ENCODE data around the gene DISP3. TPM values are rescaled to one million over a fixed set of nuclear protein-coding genes. Genes with fewer than 3 reads are reported as not detected.

DISP3 gene
- polyA plus RNA-seq, 3 donors: 0.01 TPM; not detected in 2

GRCh38 chr1:11535316-11535715 is 56.4 kb downstream of the DISP3 start:
- DNase-seq: no peak
- intact Hi-C loops (cut with micrococcal nuclease): no loop called here
- no peak overlapping the region for H3K27ac ChIP-seq (ENCODE audit: low read depth in 1 of 2, low read length in 2 of 2)
- no peak overlapping the region for H2AFZ ChIP-seq (ENCODE audit: insufficient read depth, low read depth, low read length, poor library complexity, severe bottlenecking)
- Mint-ChIP-seq H3K36me3 (no peaks in the 10 kb centered on the region), H3K27ac (no peak overlapping the region), H3K4me3 (no peak overlapping the region), H3K4me1 (no peaks in the 10 kb centered on the region), H3K27me3 (ENCODE audit: low read depth in 3 of 3) (peaks cover 0 to 3% (median 2%) of the 10 kb centered on the region in 3 donors), H3K9me3 (no peaks in the 10 kb centered on the region)
- H3K4me1 ChIP-seq (ENCODE audit: control insufficient read depth in 1 of 2, insufficient read depth in 2 of 2, low read length in 2 of 2): no peaks in the 10 kb centered on the region
- no peak overlapping the region for H3K4me2 ChIP-seq (replicated peaks; ENCODE audit: extremely low read depth, low read length, poor library complexity, severe bottlenecking)
- H3K36me3 ChIP-seq (replicated peaks in 1 of 2; ENCODE audit: control insufficient read depth in 1 of 2, insufficient read depth in 2 of 2, low read length in 2 of 2): no peaks in the 10 kb centered on the region
- no peak overlapping the region for H3K9ac ChIP-seq (ENCODE audit: insufficient read depth, low read length, poor library complexity, severe bottlenecking)
- no peaks in the 10 kb centered on the region for H4K20me1 ChIP-seq (ENCODE audit: insufficient read depth, low read length)
- no peaks in the 10 kb centered on the region for H3K79me2 ChIP-seq (ENCODE audit: insufficient read depth, low read length)
- H3K27me3 ChIP-seq (ENCODE audit: control insufficient read depth in 2 of 2, insufficient read depth in 2 of 2, low read length in 2 of 2): no peaks in the 10 kb centered on the region
- no peak overlapping the region for H3K4me3 ChIP-seq (replicated peaks in 1 of 3; ENCODE audit: low read depth in 2 of 3, low read length in 3 of 3)
- H3K9me3 ChIP-seq (replicated peaks in 1 of 2; ENCODE audit: control insufficient read depth in 1 of 2, insufficient read depth in 1 of 2, low read length in 2 of 2): no peaks in the 10 kb centered on the region
- TF ChIP-seq CTCF (IDR thresholded peaks at IDR 0.05): no peak
- 94% methylated on average over 10 of the region's 12 CpGs for WGBS (ENCODE audit: insufficient coverage)

- H3K9ac ChIP-seq (ENCODE audit: insufficient read depth, low read length, poor library complexity, severe bottlenecking): no peak overlapping the region
- intact Hi-C loops (cut with micrococcal nuclease): no loop called here
- H2AFZ ChIP-seq (ENCODE audit: insufficient read depth, low read depth, low read length, poor library complexity, severe bottlenecking): no peak overlapping the region
- H3K4me1 ChIP-seq (ENCODE audit: control insufficient read depth in 1 of 2, insufficient read depth in 2 of 2, low read length in 2 of 2): no peaks in the 10 kb centered on the region
- H3K4me3 ChIP-seq (replicated peaks in 1 of 3; ENCODE audit: low read depth in 2 of 3, low read length in 3 of 3): no peak overlapping the region
- no peaks in the 10 kb centered on the region for H3K9me3 ChIP-seq (replicated peaks in 1 of 2; ENCODE audit: control insufficient read depth in 1 of 2, insufficient read depth in 1 of 2, low read length in 2 of 2)
- no peak for DNase-seq
- H3K27me3 ChIP-seq (ENCODE audit: control insufficient read depth in 2 of 2, insufficient read depth in 2 of 2, low read length in 2 of 2): no peaks in the 10 kb centered on the region
- H4K20me1 ChIP-seq (ENCODE audit: insufficient read depth, low read length): no peaks in the 10 kb centered on the region
- Mint-ChIP-seq H3K9me3 (no peaks in the 10 kb centered on the region), H3K27ac (no peak overlapping the region), H3K36me3 (no peaks in the 10 kb centered on the region), H3K4me1 (no peaks in the 10 kb centered on the region), H3K27me3 (ENCODE audit: low read depth in 3 of 3) (peaks cover 0 to 4% (median 2%) of the 10 kb centered on the region in 3 donors), H3K4me3 (no peak overlapping the region)
- H3K27ac ChIP-seq (ENCODE audit: low read depth in 1 of 2, low read length in 2 of 2): no peak overlapping the region
- H3K4me2 ChIP-seq (replicated peaks; ENCODE audit: extremely low read depth, low read length, poor library complexity, severe bottlenecking): no peak overlapping the region
- no peak for TF ChIP-seq CTCF (IDR thresholded peaks at IDR 0.05)
- no peaks in the 10 kb centered on the region for H3K36me3 ChIP-seq (replicated peaks in 1 of 2; ENCODE audit: control insufficient read depth in 1 of 2, insufficient read depth in 2 of 2, low read length in 2 of 2)
- WGBS (ENCODE audit: insufficient coverage): 92% methylated on average over 33 of the region's 33 CpGs
- no peaks in the 10 kb centered on the region for H3K79me2 ChIP-seq (ENCODE audit: insufficient read depth, low read length)
Measured at GRCh38 chr1:11535761-11536572, 57.0 kb downstream of the DISP3 start.
